IPS-15b (cell line): ENCODE measurements around the gene PLEKHS1.
"Not testable (repeated sequence)": the region's sequence is repeated elsewhere in the genome, so short reads cannot be mapped to it uniquely, and the experiment has no call there.

Source experiments
- H3K27me3 ChIP-seq: one replicate; pipeline ENCODE4 v1.6.1; 2013; ENCODE audit warnings: low read length; ENCODE audit not compliant: control insufficient read depth, insufficient read depth
- H3K36me3 ChIP-seq: one replicate; pipeline ENCODE4 v1.6.1; 2013; ENCODE audit warnings: low read length; ENCODE audit not compliant: control insufficient read depth, insufficient read depth
- H3K4me1 ChIP-seq: one replicate; pipeline ENCODE4 v1.6.1; 2013; ENCODE audit warnings: mild to moderate bottlenecking, low read length; ENCODE audit not compliant: control insufficient read depth, insufficient read depth
- H3K4me3 ChIP-seq: one replicate; pipeline ENCODE4 v1.5.1; 2013; ENCODE audit warnings: low read depth, low read length
- H3K9ac ChIP-seq: one replicate; pipeline ENCODE4 v1.6.1; 2013; ENCODE audit warnings: low read depth, mild to moderate bottlenecking, low read length
- H3K9me3 ChIP-seq: one replicate; pipeline ENCODE4 v1.6.1; 2013; ENCODE audit warnings: mild to moderate bottlenecking, low read length; ENCODE audit not compliant: control insufficient read depth, insufficient read depth

Gene PLEKHS1

GRCh38 chr10:113771131-113771530 is 19.6 kb downstream of the PLEKHS1 start:
- not testable (repeated sequence) for H3K9me3 ChIP-seq, H3K4me3 ChIP-seq, H3K4me1 ChIP-seq, H3K27me3 ChIP-seq, H3K9ac ChIP-seq, H3K36me3 ChIP-seq

GRCh38 chr10:113775686-113776294 is 24.3 kb downstream of the PLEKHS1 start:
- Histone ChIP-seq H3K27me3 (no peaks in the 10 kb centered on the region), H3K36me3 (no peaks in the 10 kb centered on the region), H3K9ac (no peak overlapping the region), H3K4me1 (no peaks in the 10 kb centered on the region), H3K9me3 (no peaks in the 10 kb centered on the region), H3K4me3 (no peak overlapping the region)

GRCh38 chr10:113776553-113776952 is 25.1 kb downstream of the PLEKHS1 start:
- Histone ChIP-seq H3K36me3 (no peaks in the 10 kb centered on the region), H3K9me3 (no peaks in the 10 kb centered on the region), H3K9ac (no peak overlapping the region), H3K27me3 (no peaks in the 10 kb centered on the region), H3K4me3 (no peak overlapping the region), H3K4me1 (no peaks in the 10 kb centered on the region)

- Histone ChIP-seq H3K36me3 (no peaks in the 10 kb centered on the region), H3K4me1 (no peaks in the 10 kb centered on the region), H3K27me3 (no peaks in the 10 kb centered on the region), H3K4me3 (no peak overlapping the region), H3K9ac (no peak overlapping the region), H3K9me3 (no peaks in the 10 kb centered on the region)
Measured at GRCh38 chr10:113780681-113781250, 29.3 kb downstream of the PLEKHS1 start.

- Histone ChIP-seq H3K36me3 (no peaks in the 10 kb centered on the region), H3K9ac (no peak overlapping the region), H3K27me3 (no peaks in the 10 kb centered on the region), H3K9me3 (no peaks in the 10 kb centered on the region), H3K4me1 (no peaks in the 10 kb centered on the region), H3K4me3 (no peak overlapping the region)
Measured at GRCh38 chr10:113782367-113782766, 30.9 kb downstream of the PLEKHS1 start.

GRCh38 chr10:113782986-113783704 is 31.7 kb downstream of the PLEKHS1 start:
- Histone ChIP-seq H3K27me3 (no peaks in the 10 kb centered on the region), H3K4me3 (no peak overlapping the region), H3K36me3 (no peaks in the 10 kb centered on the region), H3K9me3 (no peaks in the 10 kb centered on the region), H3K9ac (no peak overlapping the region), H3K4me1 (no peaks in the 10 kb centered on the region)

- peaks cover 2% of the 10 kb centered on the region for H3K4me1 ChIP-seq
- H3K9ac ChIP-seq, result no peak overlapping the region
- H3K9me3 ChIP-seq, result no peaks in the 10 kb centered on the region
- H3K27me3 ChIP-seq, result no peaks in the 10 kb centered on the region
- H3K36me3 ChIP-seq, result no peaks in the 10 kb centered on the region
- H3K4me3 ChIP-seq, result no peak overlapping the region
Measured at GRCh38 chr10:113788604-113789083, 37.2 kb downstream of the PLEKHS1 start.

- H3K4me1 ChIP-seq, result peaks cover 2% of the 10 kb centered on the region
- H3K27me3 ChIP-seq, result no peaks in the 10 kb centered on the region
- no peaks in the 10 kb centered on the region for H3K36me3 ChIP-seq
- H3K4me3 ChIP-seq, result no peak overlapping the region
- H3K9me3 ChIP-seq, result no peaks in the 10 kb centered on the region
- no peak overlapping the region for H3K9ac ChIP-seq
Measured at GRCh38 chr10:113791691-113792090, 40.2 kb downstream of the PLEKHS1 start.

- no peaks in the 10 kb centered on the region for H3K4me1 ChIP-seq
- no peaks in the 10 kb centered on the region for H3K27me3 ChIP-seq
- no peak overlapping the region for H3K9ac ChIP-seq
Measured at GRCh38 chr10:113801569-113801968, 50.1 kb downstream of the PLEKHS1 start.

GRCh38 chr10:113802997-113803396 is 51.5 kb downstream of the PLEKHS1 start:
- Histone ChIP-seq H3K9me3 (no peaks in the 10 kb centered on the region), H3K4me3 (no peak overlapping the region), H3K4me1 (no peaks in the 10 kb centered on the region), H3K27me3 (no peaks in the 10 kb centered on the region), H3K36me3 (no peaks in the 10 kb centered on the region), H3K9ac (no peak overlapping the region)

More at GRCh38 chr10:113801569-113801968, 50.1 kb downstream of the PLEKHS1 start:
- no peaks in the 10 kb centered on the region for H3K9me3 ChIP-seq
- no peak overlapping the region for H3K4me3 ChIP-seq
- H3K36me3 ChIP-seq, result no peaks in the 10 kb centered on the region

- Histone ChIP-seq H3K4me1 (no peaks in the 10 kb centered on the region), H3K9ac (no peak overlapping the region), H3K27me3 (no peaks in the 10 kb centered on the region), H3K4me3 (no peak overlapping the region), H3K36me3 (no peaks in the 10 kb centered on the region), H3K9me3 (no peaks in the 10 kb centered on the region)
Measured at GRCh38 chr10:113806503-113806902, 55.0 kb downstream of the PLEKHS1 start.

- no peaks in the 10 kb centered on the region for H3K27me3 ChIP-seq
- no peaks in the 10 kb centered on the region for H3K36me3 ChIP-seq
- H3K4me3 ChIP-seq, result no peak overlapping the region
- H3K9ac ChIP-seq, result no peak overlapping the region
- H3K4me1 ChIP-seq, result no peaks in the 10 kb centered on the region
- H3K9me3 ChIP-seq, result no peaks in the 10 kb centered on the region
Measured at GRCh38 chr10:113808168-113808567, 56.7 kb downstream of the PLEKHS1 start.
